ENCODE measurements around the gene SWAP70.

The SWAP70 gene

GRCh38 chr11:9718147-9718546 is 54.3 kb downstream of the SWAP70 start:
- in situ Hi-C loops (cut with HindIII; ENCODE audit: low pct_ligation_motif_present, low sequenced_read_pairs): no loop called here
- no peak overlapping the region for H3K27ac ChIP-seq
- no peak for DNase-seq

GRCh38 chr11:9719566-9720289 is 55.9 kb downstream of the SWAP70 start:
- Histone ChIP-seq H3K36me3 (replicated peaks) (peaks cover 4% of the 10 kb centered on the region), H3K27ac (no peak overlapping the region), H3K4me3 (ENCODE audit: low read depth, low read length) (no peak overlapping the region), H3K27me3 (replicated peaks) (no peaks in the 10 kb centered on the region)
- TF ChIP-seq CTCF (IDR thresholded peaks at IDR 0.05; ENCODE audit: low read depth, low read length, missing control alignments): no peak
- in situ Hi-C loops (cut with HindIII; ENCODE audit: low pct_ligation_motif_present, low sequenced_read_pairs): no loop called here
- no peak for DNase-seq

More at GRCh38 chr11:9718147-9718546, 54.3 kb downstream of the SWAP70 start:
- no peaks in the 10 kb centered on the region for H3K27me3 ChIP-seq (replicated peaks)
- H3K36me3 ChIP-seq (replicated peaks): peaks cover 4% of the 10 kb centered on the region
- TF ChIP-seq CTCF (IDR thresholded peaks at IDR 0.05; ENCODE audit: low read depth, low read length, missing control alignments): no peak
- H3K4me3 ChIP-seq (ENCODE audit: low read depth, low read length): no peak overlapping the region

GRCh38 chr11:9720290-9720630 is 56.4 kb downstream of the SWAP70 start:
- in situ Hi-C loops (cut with HindIII; ENCODE audit: low pct_ligation_motif_present, low sequenced_read_pairs): no loop called here
- no peak for DNase-seq
- TF ChIP-seq CTCF (IDR thresholded peaks at IDR 0.05; ENCODE audit: low read depth, low read length, missing control alignments): no peak
- Histone ChIP-seq H3K27ac (no peak overlapping the region), H3K36me3 (replicated peaks) (peaks cover 2% of the 10 kb centered on the region), H3K27me3 (replicated peaks) (no peaks in the 10 kb centered on the region), H3K4me3 (ENCODE audit: low read depth, low read length) (no peak overlapping the region)

- no peaks in the 10 kb centered on the region for H3K27me3 ChIP-seq (replicated peaks)
- in situ Hi-C loops (cut with HindIII; ENCODE audit: low pct_ligation_motif_present, low sequenced_read_pairs): no loop called here
- H3K4me3 ChIP-seq (ENCODE audit: low read depth, low read length): no peak overlapping the region
- DNase-seq: no peak
- TF ChIP-seq CTCF (IDR thresholded peaks at IDR 0.05; ENCODE audit: low read depth, low read length, missing control alignments): no peak
- no peaks in the 10 kb centered on the region for H3K36me3 ChIP-seq (replicated peaks)
- H3K27ac ChIP-seq: no peak overlapping the region
Measured at GRCh38 chr11:9722023-9722422, 58.1 kb downstream of the SWAP70 start.

GRCh38 chr11:9722893-9723292 is 59.0 kb downstream of the SWAP70 start:
- TF ChIP-seq CTCF (IDR thresholded peaks at IDR 0.05; ENCODE audit: low read depth, low read length, missing control alignments): no peak
- in situ Hi-C loops (cut with HindIII; ENCODE audit: low pct_ligation_motif_present, low sequenced_read_pairs): no loop called here
- Histone ChIP-seq H3K27ac (no peak overlapping the region), H3K4me3 (ENCODE audit: low read depth, low read length) (no peak overlapping the region), H3K36me3 (replicated peaks) (peaks cover under 1% of the 10 kb centered on the region), H3K27me3 (replicated peaks) (no peaks in the 10 kb centered on the region)
- no peak for DNase-seq
